CD4-positive, alpha-beta T cell (primary cell): ENCODE measurements around the gene LRWD1. TPM values are rescaled to one million over a fixed set of nuclear protein-coding genes. Genes with fewer than 3 reads are reported as not detected.

Experiments
- ATAC-seq: fragments of 200-7000 bp; cut with Tn5 transposase; one replicate; pipeline ENCODE4 v1.10.0; 2022; ENCODE audit warnings: mild to moderate bottlenecking; ENCODE audit not compliant: poor library complexity
- CTCF ChIA-PET: fragments of 350-600 bp; sonication (Branson Sonifier 250); formaldehyde crosslinking; loops from one replicate; lab custom pipeline; 2021; ENCODE audit warnings: antibody characterized with exemption, inconsistent platforms; lab: Charles Lee
- POLR2A ChIA-PET: fragments of 350-600 bp; sonication (Branson Sonifier 250); formaldehyde crosslinking; loops from one replicate; lab custom pipeline; 2021; ENCODE audit warnings: antibody characterized with exemption, inconsistent platforms; lab: Charles Lee
- DNase-seq, 14 experiments: peaks; one replicate each; pipeline ENCODE4 v3.0.0-alpha.2; 2013 to 2020; ENCODE audit warnings: mixed read lengths in 2 of 14
- H3K27ac ChIP-seq, 2 donors: one replicate each; pipeline versions ENCODE4 v1.5.1 to v1.7.0; 2013; ENCODE audit warnings: low read length in 2 of 2, low read depth in 1 of 2, mild to moderate bottlenecking in 1 of 2
- H3K27me3 ChIP-seq, 2 experiments: 1 replicate in 1 of 2; 2 replicates in 1 of 2; pipeline versions ENCODE4 v1.6.1 to v1.7.0; 2013; ENCODE audit warnings: low read length in 2 of 2, control low read depth in 1 of 2, mild to moderate bottlenecking in 1 of 2, moderate library complexity in 1 of 2; ENCODE audit not compliant: insufficient read depth in 2 of 2, control insufficient read depth in 1 of 2
- H3K36me3 ChIP-seq: one replicate; pipeline ENCODE4 v1.6.1; 2013; ENCODE audit warnings: low read length, control low read depth; ENCODE audit not compliant: insufficient read depth
- H3K4me1 ChIP-seq: one replicate; pipeline ENCODE4 v1.6.1; 2013; ENCODE audit warnings: low read length, control low read depth; ENCODE audit not compliant: insufficient read depth
- H3K4me3 ChIP-seq: one replicate; pipeline ENCODE4 v1.5.1; 2013; ENCODE audit warnings: mild to moderate bottlenecking, low read length, moderate library complexity
- H3K9me3 ChIP-seq, 2 experiments: 1 replicate in 1 of 2; 2 replicates in 1 of 2; pipeline versions ENCODE4 v1.6.1 to v1.7.0; 2013; ENCODE audit warnings: low read length in 2 of 2, mild to moderate bottlenecking in 2 of 2, control low read depth in 1 of 2, moderate library complexity in 1 of 2; ENCODE audit not compliant: control insufficient read depth in 1 of 2, insufficient read depth in 1 of 2
- H3K27ac Mint-ChIP-seq: one replicate; pipeline ENCODE4 v1.8.0; 2020; ENCODE audit warnings: mixed read lengths
- H3K27me3 Mint-ChIP-seq: one replicate; pipeline ENCODE4 v1.8.0; 2021; ENCODE audit warnings: mixed read lengths
- H3K36me3 Mint-ChIP-seq: one replicate; pipeline ENCODE4 v1.8.0; 2021; ENCODE audit warnings: low read depth, mixed read lengths
- H3K4me1 Mint-ChIP-seq: one replicate; pipeline ENCODE4 v1.8.0; 2021; ENCODE audit warnings: low read depth, mixed read lengths
- H3K4me3 Mint-ChIP-seq: one replicate; pipeline ENCODE4 v1.8.0; 2020; ENCODE audit warnings: mild to moderate bottlenecking, mixed read lengths
- H3K9me3 Mint-ChIP-seq: one replicate; pipeline ENCODE4 v1.8.0; 2020; ENCODE audit warnings: mixed read lengths
- intact Hi-C, 2 experiments: fragments of 100-400 bp; cut with DNase I in 1 of 2; cut with micrococcal nuclease in 1 of 2; formaldehyde crosslinking; loops; one replicate each; pipeline versions ENCODE4 v1.15.1 to v1.9.0; 2023 to 2025; cut with DNase I, micrococcal nuclease
- total RNA-seq, 174 experiments: library from RNA in 2 of 174; stranded (reverse) in 2 of 174; gene quantifications; one replicate each; pipeline ENCODE4 v1.2.3 and lab custom pipeline; 2021 to 2026
- TF ChIP-seq, protein P1 (sequence below): fragments of 200-600 bp; IDR thresholded peaks from one replicate; pipeline ENCODE4 v1.8.0; 2022; ENCODE audit warnings: antibody characterized with exemption, mild to moderate bottlenecking

Gene LRWD1
- total RNA-seq, 2 experiments from 2014 or later: 12.9 to 13.9 TPM

DNA sequence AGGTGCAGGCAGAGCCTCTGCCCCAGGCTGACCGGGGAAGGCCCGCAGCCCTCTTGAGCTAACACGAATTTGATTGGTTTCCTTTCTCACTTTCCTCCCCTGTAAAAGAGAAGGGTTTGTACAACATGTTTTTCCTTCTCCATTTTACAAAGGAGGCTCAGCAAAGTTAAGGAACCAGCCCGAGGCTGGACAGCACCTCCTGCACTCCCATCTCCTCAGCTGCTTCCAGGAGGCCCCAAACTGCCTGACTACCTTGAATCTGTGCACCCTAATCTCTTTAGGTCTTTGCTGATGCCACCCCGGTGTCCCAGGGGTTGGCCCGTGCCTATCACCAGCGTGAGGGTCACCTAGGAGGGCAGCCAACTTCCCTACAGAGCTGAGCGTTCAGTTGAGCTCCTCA lies 4.3 kb upstream of the LRWD1 start:
- peaks cover 30% of the 10 kb centered on the region for H3K36me3 Mint-ChIP-seq
- H3K4me3 Mint-ChIP-seq: no peak overlapping the region
- no peaks in the 10 kb centered on the region for H3K27me3 Mint-ChIP-seq
- TF ChIP-seq, protein P1, sequence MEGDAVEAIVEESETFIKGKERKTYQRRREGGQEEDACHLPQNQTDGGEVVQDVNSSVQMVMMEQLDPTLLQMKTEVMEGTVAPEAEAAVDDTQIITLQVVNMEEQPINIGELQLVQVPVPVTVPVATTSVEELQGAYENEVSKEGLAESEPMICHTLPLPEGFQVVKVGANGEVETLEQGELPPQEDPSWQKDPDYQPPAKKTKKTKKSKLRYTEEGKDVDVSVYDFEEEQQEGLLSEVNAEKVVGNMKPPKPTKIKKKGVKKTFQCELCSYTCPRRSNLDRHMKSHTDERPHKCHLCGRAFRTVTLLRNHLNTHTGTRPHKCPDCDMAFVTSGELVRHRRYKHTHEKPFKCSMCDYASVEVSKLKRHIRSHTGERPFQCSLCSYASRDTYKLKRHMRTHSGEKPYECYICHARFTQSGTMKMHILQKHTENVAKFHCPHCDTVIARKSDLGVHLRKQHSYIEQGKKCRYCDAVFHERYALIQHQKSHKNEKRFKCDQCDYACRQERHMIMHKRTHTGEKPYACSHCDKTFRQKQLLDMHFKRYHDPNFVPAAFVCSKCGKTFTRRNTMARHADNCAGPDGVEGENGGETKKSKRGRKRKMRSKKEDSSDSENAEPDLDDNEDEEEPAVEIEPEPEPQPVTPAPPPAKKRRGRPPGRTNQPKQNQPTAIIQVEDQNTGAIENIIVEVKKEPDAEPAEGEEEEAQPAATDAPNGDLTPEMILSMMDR: no peak
- Histone ChIP-seq H3K4me1 (peaks cover 34% of the 10 kb centered on the region), H3K4me3 (no peak overlapping the region), H3K27me3 (no peaks in the 10 kb centered on the region), H3K9me3 (no peaks in the 10 kb centered on the region), H3K27ac (no peak overlapping the region), H3K36me3 (peaks cover 37% of the 10 kb centered on the region)
- H3K27ac Mint-ChIP-seq: no peak overlapping the region
- intact Hi-C loops: loop anchor here in 1 of 2 experiments (10.0 kb wide), 1 partner anchor 1376 kb away; the partner anchor contains the start of gene TRIM56
- DNase-seq (no peak), ATAC-seq (no peak)
- no peaks in the 10 kb centered on the region for H3K9me3 Mint-ChIP-seq
- H3K4me1 Mint-ChIP-seq: peaks cover 18% of the 10 kb centered on the region
- CTCF ChIA-PET: no interaction called here
- POLR2A ChIA-PET: no interaction called here

DNA sequence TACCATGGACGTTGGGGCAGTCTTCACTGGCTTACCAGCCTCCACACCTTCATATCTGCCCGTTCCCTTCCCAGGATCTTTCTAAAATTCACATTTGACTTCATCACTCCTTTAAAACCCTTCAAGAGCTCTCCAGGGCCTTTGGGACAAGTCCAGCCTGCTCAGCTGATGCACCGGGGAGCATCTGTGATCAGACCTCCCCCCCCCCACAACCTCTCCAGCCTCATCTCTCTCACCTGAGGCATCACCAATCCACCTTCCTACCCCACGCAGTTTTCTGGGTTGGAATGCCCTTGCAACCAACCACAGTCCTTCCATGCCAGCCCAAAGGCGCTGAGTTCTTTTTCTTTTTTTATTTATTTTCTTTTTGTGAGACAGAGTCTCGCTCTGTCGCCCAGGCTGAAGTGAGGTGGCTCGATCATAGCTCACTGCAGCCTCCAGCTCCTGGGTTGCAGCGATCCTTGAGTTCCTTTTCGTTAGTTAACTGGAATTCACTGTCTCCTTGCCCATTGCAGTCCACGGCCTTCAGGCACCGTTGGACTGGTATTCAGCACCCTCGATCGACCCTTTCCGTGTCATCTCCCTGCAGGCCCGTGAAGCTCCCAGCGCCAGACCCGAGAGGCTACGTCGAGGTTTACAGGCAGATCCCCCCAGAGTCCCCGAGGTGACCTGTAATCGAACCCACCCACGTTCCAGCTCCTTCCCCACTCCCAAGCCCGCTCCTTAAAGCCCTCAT lies 775 bp upstream of the LRWD1 start:
- peak overlapping the region; percentile 75 for H3K27ac Mint-ChIP-seq
- no peaks in the 10 kb centered on the region for H3K27me3 Mint-ChIP-seq
- H3K36me3 Mint-ChIP-seq: peaks cover 17% of the 10 kb centered on the region
- Histone ChIP-seq H3K9me3 (no peaks in the 10 kb centered on the region), H3K4me3 (peak overlapping the region; percentile 99), H3K27ac (peak overlapping the region; percentile 29 to 46), H3K27me3 (no peaks in the 10 kb centered on the region), H3K4me1 (peaks cover 52% of the 10 kb centered on the region), H3K36me3 (peaks cover 22% of the 10 kb centered on the region)
- POLR2A ChIA-PET: interaction anchor here (0.7 to 3.8 kb wide), 6 partner anchors 26 to 72 kb away, joined by 3 to 25 read pairs (median 3); partner anchors contain the start of gene PRKRIP1
- no peaks in the 10 kb centered on the region for H3K9me3 Mint-ChIP-seq
- H3K4me1 Mint-ChIP-seq: peaks cover 34% of the 10 kb centered on the region
- CTCF ChIA-PET: interaction anchor here (0.6 to 2.8 kb wide), 4 partner anchors 15 to 60 kb away, joined by 3 to 13 read pairs (median 4); no protein-coding TSS in a partner anchor
- intact Hi-C loops: loop anchor here in 1 of 2 experiments (1.0 to 10.0 kb wide), 2 partner anchors 31 to 1379 kb away; partner anchors contain the start of genes ORAI2 and TRIM56
- TF ChIP-seq, protein P1: no peak
- no peak for DNase-seq
- peak overlapping the region; percentile 92 for H3K4me3 Mint-ChIP-seq
- no peak for ATAC-seq

DNA sequence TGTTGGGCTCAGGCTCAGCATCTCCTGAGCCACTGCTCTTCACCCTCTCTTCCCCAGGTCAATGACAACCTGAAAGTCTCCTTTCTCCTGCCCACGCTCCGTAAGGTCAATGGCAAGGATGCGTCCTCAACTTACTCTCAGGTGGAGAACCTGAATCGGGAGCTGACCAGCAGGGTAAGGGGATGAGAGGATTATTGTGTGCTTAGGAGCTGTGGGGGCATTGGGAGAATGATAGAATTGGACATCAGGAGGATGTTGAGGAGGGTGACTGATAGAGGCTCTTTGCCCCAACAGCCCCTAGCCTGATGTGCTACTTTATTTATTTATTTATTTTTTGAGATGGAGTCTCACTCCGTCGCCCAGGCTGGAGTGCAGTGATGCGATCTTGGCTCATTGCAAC lies 1.3 kb downstream of the LRWD1 start:
- peaks cover 24% of the 10 kb centered on the region for H3K36me3 ChIP-seq
- no peaks in the 10 kb centered on the region for H3K27me3 ChIP-seq
- H3K27ac Mint-ChIP-seq: no peak overlapping the region
- POLR2A ChIA-PET: interaction anchor here (1.0 to 3.8 kb wide), 6 partner anchors 31 to 62 kb away, joined by 3 to 25 read pairs (median 4); partner anchors contain the start of gene ORAI2
- no peaks in the 10 kb centered on the region for H3K27me3 Mint-ChIP-seq
- ATAC-seq: no peak
- CTCF ChIA-PET: interaction anchor here (1.7 kb wide), 1 partner anchor 61 kb away, joined by 7 read pairs; no protein-coding TSS in a partner anchor
- peaks cover 34% of the 10 kb centered on the region for H3K4me1 Mint-ChIP-seq
- peak overlapping the region; percentile 92 for H3K4me3 Mint-ChIP-seq
- TF ChIP-seq, protein P1: no peak
- no peaks in the 10 kb centered on the region for H3K9me3 Mint-ChIP-seq
- DNase-seq: no peak
- H3K9me3 ChIP-seq: no peaks in the 10 kb centered on the region
- intact Hi-C loops: loop anchor here (5.0 to 10.0 kb wide), 3 partner anchors 34 to 1381 kb away; partner anchors contain the start of genes FIS1 (in 1 of the 2), ORAI2 (in 1 of the 2) and TRIM56 (in 1 of the 2)
- no peak overlapping the region for H3K27ac ChIP-seq
- H3K4me3 ChIP-seq: peak overlapping the region; percentile 99
- H3K4me1 ChIP-seq: peaks cover 49% of the 10 kb centered on the region
- H3K36me3 Mint-ChIP-seq: peaks cover 12% of the 10 kb centered on the region
